ENCODE results near the gene NVL. TPM values are rescaled to one million over a fixed set of nuclear protein-coding genes. Genes with fewer than 3 reads are reported as not detected.

Gene NVL
- total RNA-seq, 1 experiment from 2014 or later, result 81.5 TPM

DNA sequence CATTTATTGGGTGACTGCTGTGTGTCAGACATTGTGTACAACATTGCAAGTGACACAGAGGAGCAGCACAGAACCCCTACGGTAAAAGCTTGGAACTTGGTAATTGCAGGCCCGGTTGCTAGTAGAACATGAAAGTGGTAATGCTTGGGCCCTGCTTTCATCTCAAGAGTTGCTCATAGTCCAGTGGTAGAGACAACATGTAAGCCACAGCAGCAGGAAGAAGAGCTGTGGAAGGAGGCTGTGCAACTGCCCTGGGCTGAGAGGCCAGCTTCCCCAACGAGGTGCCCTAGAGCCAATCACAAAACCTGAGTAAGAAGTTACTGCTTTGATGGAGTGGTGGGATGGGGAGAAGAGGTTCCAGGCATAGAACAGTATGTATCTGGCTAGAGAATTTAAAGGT is 45.1 kb upstream of the NVL start:
- BruUV-seq (replicated peaks), result no TSS peak
- CTCF ChIA-PET, result interaction anchor here (0.8 to 4.7 kb wide), 3 partner anchors 16 to 84 kb away, joined by 3 to 18 read pairs (median 17); no protein-coding TSS in a partner anchor
- Mint-ChIP-seq H3K9me3 (ENCODE audit: unreplicated experiment) (no peaks in the 10 kb centered on the region), H3K4me1 (ENCODE audit: insufficient read depth, unreplicated experiment) (peaks cover 24% of the 10 kb centered on the region), H3K27me3 (ENCODE audit: insufficient read depth, unreplicated experiment) (no peaks in the 10 kb centered on the region), H3K4me3 (ENCODE audit: unreplicated experiment) (no peak overlapping the region), H3K36me3 (ENCODE audit: insufficient read depth, unreplicated experiment) (peaks cover 84% of the 10 kb centered on the region), H3K27ac (ENCODE audit: low read depth, unreplicated experiment) (no peak overlapping the region)
- intact Hi-C loops (cut with micrococcal nuclease), result no loop called here
- TF ChIP-seq, protein P1, sequence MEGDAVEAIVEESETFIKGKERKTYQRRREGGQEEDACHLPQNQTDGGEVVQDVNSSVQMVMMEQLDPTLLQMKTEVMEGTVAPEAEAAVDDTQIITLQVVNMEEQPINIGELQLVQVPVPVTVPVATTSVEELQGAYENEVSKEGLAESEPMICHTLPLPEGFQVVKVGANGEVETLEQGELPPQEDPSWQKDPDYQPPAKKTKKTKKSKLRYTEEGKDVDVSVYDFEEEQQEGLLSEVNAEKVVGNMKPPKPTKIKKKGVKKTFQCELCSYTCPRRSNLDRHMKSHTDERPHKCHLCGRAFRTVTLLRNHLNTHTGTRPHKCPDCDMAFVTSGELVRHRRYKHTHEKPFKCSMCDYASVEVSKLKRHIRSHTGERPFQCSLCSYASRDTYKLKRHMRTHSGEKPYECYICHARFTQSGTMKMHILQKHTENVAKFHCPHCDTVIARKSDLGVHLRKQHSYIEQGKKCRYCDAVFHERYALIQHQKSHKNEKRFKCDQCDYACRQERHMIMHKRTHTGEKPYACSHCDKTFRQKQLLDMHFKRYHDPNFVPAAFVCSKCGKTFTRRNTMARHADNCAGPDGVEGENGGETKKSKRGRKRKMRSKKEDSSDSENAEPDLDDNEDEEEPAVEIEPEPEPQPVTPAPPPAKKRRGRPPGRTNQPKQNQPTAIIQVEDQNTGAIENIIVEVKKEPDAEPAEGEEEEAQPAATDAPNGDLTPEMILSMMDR (IDR thresholded peaks at IDR 0.05; ENCODE audit: unreplicated experiment), result no peak
- no peak for DNase-seq (ENCODE audit: unreplicated experiment)
- POLR2A ChIA-PET, result interaction anchor here (0.6 to 6.1 kb wide), 9 partner anchors 10 to 494 kb away, joined by 3 to 46 read pairs (median 3); partner anchors contain the start of genes CNIH4 and WDR26

DNA sequence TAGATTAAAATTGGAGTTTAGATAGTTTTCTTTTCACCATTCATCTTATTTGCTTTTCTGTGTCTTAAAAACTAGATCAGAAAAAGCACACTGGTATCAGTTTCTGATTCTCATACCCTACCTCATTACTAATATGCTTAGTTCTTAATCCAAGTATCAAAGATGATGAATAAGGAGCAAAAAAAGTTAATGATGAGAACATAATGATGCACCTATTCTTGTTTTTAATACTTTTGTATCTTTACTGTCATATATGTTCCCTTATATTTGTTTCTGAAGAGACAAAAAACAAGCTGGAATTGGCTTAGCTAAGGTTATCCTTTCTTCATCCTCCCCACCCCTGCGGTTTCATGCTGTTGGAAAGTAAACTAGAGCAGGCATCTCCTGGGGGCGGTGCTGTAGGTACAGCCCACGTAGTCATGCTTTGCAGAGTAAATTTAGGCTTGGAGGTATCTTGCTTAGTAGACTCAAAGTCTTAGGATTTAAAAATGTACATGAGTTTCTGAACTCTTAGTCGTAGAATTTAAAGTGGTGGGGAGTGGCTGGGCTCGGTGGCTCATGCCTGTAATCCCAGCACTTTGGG is 43.1 kb upstream of the NVL start:
- no peak for DNase-seq (ENCODE audit: unreplicated experiment)
- Mint-ChIP-seq H3K9me3 (ENCODE audit: unreplicated experiment) (no peaks in the 10 kb centered on the region), H3K27me3 (ENCODE audit: insufficient read depth, unreplicated experiment) (no peaks in the 10 kb centered on the region), H3K27ac (ENCODE audit: low read depth, unreplicated experiment) (no peak overlapping the region), H3K4me1 (ENCODE audit: insufficient read depth, unreplicated experiment) (peaks cover 24% of the 10 kb centered on the region), H3K36me3 (ENCODE audit: insufficient read depth, unreplicated experiment) (peaks cover 100% of the 10 kb centered on the region), H3K4me3 (ENCODE audit: unreplicated experiment) (no peak overlapping the region)
- no TSS peak for BruUV-seq (replicated peaks)
- ChIA-PET POLR2A (interaction anchor here (0.6 to 4.0 kb wide), 7 partner anchors 10 to 49 kb away, joined by 3 to 22 read pairs (median 3); partner anchors contain the start of genes CNIH4 and NVL), CTCF (interaction anchor here (0.6 to 1.1 kb wide), 2 partner anchors 35 to 544 kb away, joined by 3 read pairs; no protein-coding TSS in a partner anchor)
- intact Hi-C loops (cut with micrococcal nuclease), result no loop called here
- TF ChIP-seq, protein P1 (IDR thresholded peaks at IDR 0.05; ENCODE audit: unreplicated experiment), result no peak

DNA sequence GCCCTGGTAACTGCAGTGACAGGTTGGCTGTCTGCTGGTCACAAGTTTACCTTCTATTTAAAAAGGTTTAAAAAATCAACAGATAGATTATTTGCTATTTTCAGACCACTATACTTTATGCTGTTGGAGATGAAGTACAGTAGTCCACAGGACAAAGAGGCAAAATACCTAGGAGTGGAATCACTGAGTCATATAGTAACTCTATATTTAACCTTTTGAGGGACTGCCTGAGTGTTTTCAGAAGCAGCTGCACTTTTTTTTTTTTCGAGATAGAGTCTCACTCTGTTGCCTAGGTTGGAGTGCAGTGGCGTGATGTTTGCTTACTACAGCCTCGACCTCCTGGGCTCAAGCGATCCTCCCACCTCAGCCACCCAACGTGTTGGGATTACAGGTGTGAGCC is 38.4 kb upstream of the NVL start:
- H3K36me3 Mint-ChIP-seq (ENCODE audit: insufficient read depth, unreplicated experiment), result peaks cover 100% of the 10 kb centered on the region
- ChIA-PET POLR2A (interaction anchor here (1.3 to 4.3 kb wide), 2 partner anchors 12 to 17 kb away, joined by 3 to 33 read pairs; partner anchors contain the start of gene CNIH4), CTCF (interaction anchor here (0.6 to 2.6 kb wide), 5 partner anchors 8 to 178 kb away, joined by 4 to 7 read pairs (median 4); no protein-coding TSS in a partner anchor)
- H3K27me3 Mint-ChIP-seq (ENCODE audit: insufficient read depth, unreplicated experiment), result no peaks in the 10 kb centered on the region
- H3K4me1 Mint-ChIP-seq (ENCODE audit: insufficient read depth, unreplicated experiment), result peaks cover 7% of the 10 kb centered on the region
- no peak overlapping the region for H3K27ac Mint-ChIP-seq (ENCODE audit: low read depth, unreplicated experiment)
- no peaks in the 10 kb centered on the region for H3K9me3 Mint-ChIP-seq (ENCODE audit: unreplicated experiment)
- no peak for DNase-seq (ENCODE audit: unreplicated experiment)
- no peak overlapping the region for H3K4me3 Mint-ChIP-seq (ENCODE audit: unreplicated experiment)
- no TSS peak for BruUV-seq (replicated peaks)
- intact Hi-C loops (cut with micrococcal nuclease), result no loop called here
- TF ChIP-seq, protein P1 (IDR thresholded peaks at IDR 0.05; ENCODE audit: unreplicated experiment), result no peak

DNA sequence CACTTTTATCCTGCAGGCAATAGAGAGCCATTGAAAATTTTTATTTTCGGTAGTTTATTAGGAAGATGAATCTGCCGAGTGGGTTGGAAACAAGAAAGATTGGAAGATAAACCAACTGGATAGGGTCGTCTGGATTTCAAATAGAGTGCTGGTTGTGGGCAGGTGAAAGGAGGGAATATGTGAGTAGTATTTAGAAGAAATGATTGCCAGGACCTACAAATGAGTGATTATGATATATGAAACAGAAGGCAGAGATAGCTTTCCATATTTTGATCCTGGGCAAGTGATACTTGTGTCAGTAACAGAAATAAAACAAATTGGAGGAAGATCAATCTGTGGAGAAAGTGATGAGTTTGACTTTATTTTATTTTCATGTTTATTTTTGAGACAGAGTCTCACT is 29.2 kb upstream of the NVL start:
- Mint-ChIP-seq H3K4me3 (ENCODE audit: unreplicated experiment) (peak overlapping the region; percentile 89), H3K4me1 (ENCODE audit: insufficient read depth, unreplicated experiment) (peaks cover 33% of the 10 kb centered on the region), H3K36me3 (ENCODE audit: insufficient read depth, unreplicated experiment) (peaks cover 41% of the 10 kb centered on the region), H3K9me3 (ENCODE audit: unreplicated experiment) (no peaks in the 10 kb centered on the region), H3K27ac (ENCODE audit: low read depth, unreplicated experiment) (peak overlapping the region; percentile 74), H3K27me3 (ENCODE audit: insufficient read depth, unreplicated experiment) (no peaks in the 10 kb centered on the region)
- BruUV-seq (replicated peaks), result no TSS peak
- ChIA-PET CTCF (interaction anchor here (0.6 to 3.6 kb wide), 4 partner anchors 17 to 1063 kb away, joined by 4 to 17 read pairs (median 8); no protein-coding TSS in a partner anchor), POLR2A (interaction anchor here (0.6 to 7.2 kb wide), 8 partner anchors 17 to 619 kb away, joined by 3 to 76 read pairs (median 7); partner anchors contain the start of genes NVL and WDR26)
- DNase-seq (ENCODE audit: unreplicated experiment), result no peak
- TF ChIP-seq, protein P1 (IDR thresholded peaks at IDR 0.05; ENCODE audit: unreplicated experiment), result no peak
- intact Hi-C loops (cut with micrococcal nuclease), result no loop called here
